Measurements from ENCODE around the gene UNK. TPM values are rescaled to one million over a fixed set of nuclear protein-coding genes. Genes with fewer than 3 reads are reported as not detected.

Gene UNK
- total and polyA plus RNA-seq, 4 donors = 4.0 to 16.4 (median 8.9) TPM

DNA sequence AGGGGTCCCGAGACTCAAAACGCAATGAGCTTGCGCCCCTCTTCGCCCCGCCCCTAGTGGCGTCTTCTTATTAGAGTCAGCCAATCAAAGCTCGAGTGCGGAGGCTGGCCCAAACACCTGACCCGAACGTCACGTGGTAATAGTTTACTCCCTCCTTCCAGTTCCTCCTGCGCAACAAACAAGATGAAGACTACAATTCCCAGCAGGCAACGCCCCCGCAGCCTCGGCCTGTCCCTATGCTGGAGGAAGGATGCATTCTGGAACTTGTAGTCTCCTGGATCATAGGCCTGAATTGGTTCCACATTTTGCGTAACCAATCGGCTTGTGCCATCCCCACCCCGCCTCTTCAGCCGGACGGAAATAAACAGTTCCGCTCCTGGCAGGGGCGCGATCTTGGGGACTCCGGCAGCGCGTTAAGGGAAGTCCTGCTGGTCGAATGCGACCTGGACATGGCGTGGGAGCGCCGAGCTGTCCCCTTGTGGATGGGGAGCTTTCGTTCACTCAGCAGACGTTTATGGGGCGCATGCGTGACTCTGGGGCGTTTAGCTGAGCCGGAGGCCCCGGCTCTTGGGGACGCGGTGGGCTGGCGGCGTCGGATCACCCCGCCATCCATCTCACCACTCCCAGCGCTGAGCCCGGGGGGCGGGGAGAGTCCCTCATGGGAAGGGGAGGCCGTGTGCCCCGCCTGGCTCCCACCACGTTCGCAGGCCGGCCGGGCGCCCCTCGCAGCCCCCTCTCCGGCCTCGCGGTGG is 70.9 kb downstream of the UNK start, which contains the start of gene WBP2:
Gene WBP2, minus strand, starts transcription at position 26 of the 752 bp plus-strand sequence. CDS start 38 bp downstream, outside the sequence.
- DNase-seq (ENCODE audit: low spot score) = peak; percentile 93
- Histone ChIP-seq H3K9ac (ENCODE audit: low read depth in 1 of 2, low read length in 2 of 2) (peak within 1 kb of the TSS; percentile 93 to 100), H3K9me3 (ENCODE audit: control insufficient read depth in 4 of 4, low read length in 3 of 4) (no peaks in the 10 kb centered on the region), H3K27ac (ENCODE audit: low read depth in 1 of 2, low read length in 2 of 2) (peak within 1 kb of the TSS; percentile 94 to 98), H3K4me3 (ENCODE audit: low read depth in 1 of 3, low read length in 3 of 3) (peak within 1 kb of the TSS; percentile 83 to 89 (median 87)), H3K36me3 (ENCODE audit: control insufficient read depth in 4 of 4, insufficient read depth in 3 of 4, low read depth in 1 of 4, low read length in 3 of 4) (peaks cover 0 to 8% (median 3%) of the 10 kb centered on the region in 4 donors), H3K27me3 (ENCODE audit: control insufficient read depth in 4 of 4, insufficient read depth in 4 of 4, low read length in 3 of 4) (no peaks in the 10 kb centered on the region), H3K4me1 (ENCODE audit: control insufficient read depth in 4 of 4, insufficient read depth in 4 of 4, low read length in 3 of 4) (peaks cover 2 to 35% (median 27%) of the 10 kb centered on the region in 4 donors)
- WGBS = under 1% methylated on average over 58 of the region's 58 CpGs
- TF ChIP-seq RAD21 (IDR thresholded peaks at IDR 0.05) = no peak
- TF ChIP-seq SP1 (IDR thresholded peaks at IDR 0.05) = peak; percentile 93
- peak; percentile 28 for TF ChIP-seq ATF3 (IDR thresholded peaks at IDR 0.05)
- TF ChIP-seq EGR1 (IDR thresholded peaks at IDR 0.05; ENCODE audit: low read depth in 2 of 2) = peak; percentile 100
- peak; percentile 51 to 70 for TF ChIP-seq RXRA (IDR thresholded peaks at IDR 0.05)
- peak; percentile 90 for TF ChIP-seq MAX (IDR thresholded peaks at IDR 0.05)
- TF ChIP-seq, protein P1, sequence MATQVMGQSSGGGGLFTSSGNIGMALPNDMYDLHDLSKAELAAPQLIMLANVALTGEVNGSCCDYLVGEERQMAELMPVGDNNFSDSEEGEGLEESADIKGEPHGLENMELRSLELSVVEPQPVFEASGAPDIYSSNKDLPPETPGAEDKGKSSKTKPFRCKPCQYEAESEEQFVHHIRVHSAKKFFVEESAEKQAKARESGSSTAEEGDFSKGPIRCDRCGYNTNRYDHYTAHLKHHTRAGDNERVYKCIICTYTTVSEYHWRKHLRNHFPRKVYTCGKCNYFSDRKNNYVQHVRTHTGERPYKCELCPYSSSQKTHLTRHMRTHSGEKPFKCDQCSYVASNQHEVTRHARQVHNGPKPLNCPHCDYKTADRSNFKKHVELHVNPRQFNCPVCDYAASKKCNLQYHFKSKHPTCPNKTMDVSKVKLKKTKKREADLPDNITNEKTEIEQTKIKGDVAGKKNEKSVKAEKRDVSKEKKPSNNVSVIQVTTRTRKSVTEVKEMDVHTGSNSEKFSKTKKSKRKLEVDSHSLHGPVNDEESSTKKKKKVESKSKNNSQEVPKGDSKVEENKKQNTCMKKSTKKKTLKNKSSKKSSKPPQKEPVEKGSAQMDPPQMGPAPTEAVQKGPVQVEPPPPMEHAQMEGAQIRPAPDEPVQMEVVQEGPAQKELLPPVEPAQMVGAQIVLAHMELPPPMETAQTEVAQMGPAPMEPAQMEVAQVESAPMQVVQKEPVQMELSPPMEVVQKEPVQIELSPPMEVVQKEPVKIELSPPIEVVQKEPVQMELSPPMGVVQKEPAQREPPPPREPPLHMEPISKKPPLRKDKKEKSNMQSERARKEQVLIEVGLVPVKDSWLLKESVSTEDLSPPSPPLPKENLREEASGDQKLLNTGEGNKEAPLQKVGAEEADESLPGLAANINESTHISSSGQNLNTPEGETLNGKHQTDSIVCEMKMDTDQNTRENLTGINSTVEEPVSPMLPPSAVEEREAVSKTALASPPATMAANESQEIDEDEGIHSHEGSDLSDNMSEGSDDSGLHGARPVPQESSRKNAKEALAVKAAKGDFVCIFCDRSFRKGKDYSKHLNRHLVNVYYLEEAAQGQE (IDR thresholded peaks at IDR 0.05) = peak; percentile 81
- peak; percentile 72 for TF ChIP-seq TAF1 (conservative IDR thresholded peaks at IDR 0.05)
- TF ChIP-seq, protein P2, sequence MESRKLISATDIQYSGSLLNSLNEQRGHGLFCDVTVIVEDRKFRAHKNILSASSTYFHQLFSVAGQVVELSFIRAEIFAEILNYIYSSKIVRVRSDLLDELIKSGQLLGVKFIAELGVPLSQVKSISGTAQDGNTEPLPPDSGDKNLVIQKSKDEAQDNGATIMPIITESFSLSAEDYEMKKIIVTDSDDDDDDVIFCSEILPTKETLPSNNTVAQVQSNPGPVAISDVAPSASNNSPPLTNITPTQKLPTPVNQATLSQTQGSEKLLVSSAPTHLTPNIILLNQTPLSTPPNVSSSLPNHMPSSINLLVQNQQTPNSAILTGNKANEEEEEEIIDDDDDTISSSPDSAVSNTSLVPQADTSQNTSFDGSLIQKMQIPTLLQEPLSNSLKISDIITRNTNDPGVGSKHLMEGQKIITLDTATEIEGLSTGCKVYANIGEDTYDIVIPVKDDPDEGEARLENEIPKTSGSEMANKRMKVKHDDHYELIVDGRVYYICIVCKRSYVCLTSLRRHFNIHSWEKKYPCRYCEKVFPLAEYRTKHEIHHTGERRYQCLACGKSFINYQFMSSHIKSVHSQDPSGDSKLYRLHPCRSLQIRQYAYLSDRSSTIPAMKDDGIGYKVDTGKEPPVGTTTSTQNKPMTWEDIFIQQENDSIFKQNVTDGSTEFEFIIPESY (IDR thresholded peaks at IDR 0.05) = peak; percentile 80
- no peak for TF ChIP-seq FOXA1 (IDR thresholded peaks at IDR 0.05)
- TF ChIP-seq CTCF (IDR thresholded peaks at IDR 0.05; ENCODE audit: low read depth, low read length, missing input control) = peak; percentile 32
- no peak for TF ChIP-seq FOXA2 (IDR thresholded peaks at IDR 0.05)
- peak; percentile 92 for TF ChIP-seq YY1 (IDR thresholded peaks at IDR 0.05)
- no peak for TF ChIP-seq HNF4G (IDR thresholded peaks at IDR 0.05)
- peak; percentile 78 for TF ChIP-seq NR2F2 (IDR thresholded peaks at IDR 0.05)
- peak in 1 of 2 donors; percentile 88 for TF ChIP-seq GABPA (IDR thresholded peaks at IDR 0.05 in 1 of 2, conservative IDR thresholded peaks at IDR 0.05 in 1 of 2)
- TF ChIP-seq HNF4A (conservative IDR thresholded peaks at IDR 0.05) = peak; percentile 6 to 37
- peak in 1 of 2 donors; percentile 53 for TF ChIP-seq JUND (IDR thresholded peaks at IDR 0.05)
